ENCODE results near the gene NRTN.

- TF ChIP-seq CTCF (optimal IDR thresholded peaks at IDR 0.05 in 1 of 3, IDR thresholded peaks at IDR 0.05 in 1 of 3, conservative IDR thresholded peaks at IDR 0.05 in 1 of 3; ENCODE audit: extremely low read depth in 1 of 3, insufficient read depth in 2 of 3, low read length in 3 of 3) = no peak
- TF ChIP-seq EZH2 (IDR thresholded peaks at IDR 0.05; ENCODE audit: low read length) = no peak
Observed at GRCh38 chr19:5782322-5782721, 22.5 kb upstream of the NRTN start.

Data from keratinocyte (primary cell).